C4-2B (cell line): ENCODE data around the gene MAP3K14.
A peak's percentile ranks its signal among the peaks of the same experiment; 100 is the strongest.

Source experiments
- H3K27ac ChIP-seq: fragments of 450-650 bp; 2 replicates; pipeline ENCODE4 v1.5.1; 2017
- ZFX ChIP-seq: fragments of 450-650 bp; IDR thresholded peaks from 2 replicates; pipeline ENCODE4 v1.6.1; 2017
- TF ChIP-seq, protein P1 (sequence below): fragments of 450-650 bp; conservative IDR thresholded peaks from 2 replicates; pipeline ENCODE4 v1.5.1; 2017; ENCODE audit warnings: mild to moderate bottlenecking

MAP3K14 gene

GRCh38 chr17:45319239-45319703, 2.5 kb upstream of the MAP3K14 start:
- TF ChIP-seq, protein P1, sequence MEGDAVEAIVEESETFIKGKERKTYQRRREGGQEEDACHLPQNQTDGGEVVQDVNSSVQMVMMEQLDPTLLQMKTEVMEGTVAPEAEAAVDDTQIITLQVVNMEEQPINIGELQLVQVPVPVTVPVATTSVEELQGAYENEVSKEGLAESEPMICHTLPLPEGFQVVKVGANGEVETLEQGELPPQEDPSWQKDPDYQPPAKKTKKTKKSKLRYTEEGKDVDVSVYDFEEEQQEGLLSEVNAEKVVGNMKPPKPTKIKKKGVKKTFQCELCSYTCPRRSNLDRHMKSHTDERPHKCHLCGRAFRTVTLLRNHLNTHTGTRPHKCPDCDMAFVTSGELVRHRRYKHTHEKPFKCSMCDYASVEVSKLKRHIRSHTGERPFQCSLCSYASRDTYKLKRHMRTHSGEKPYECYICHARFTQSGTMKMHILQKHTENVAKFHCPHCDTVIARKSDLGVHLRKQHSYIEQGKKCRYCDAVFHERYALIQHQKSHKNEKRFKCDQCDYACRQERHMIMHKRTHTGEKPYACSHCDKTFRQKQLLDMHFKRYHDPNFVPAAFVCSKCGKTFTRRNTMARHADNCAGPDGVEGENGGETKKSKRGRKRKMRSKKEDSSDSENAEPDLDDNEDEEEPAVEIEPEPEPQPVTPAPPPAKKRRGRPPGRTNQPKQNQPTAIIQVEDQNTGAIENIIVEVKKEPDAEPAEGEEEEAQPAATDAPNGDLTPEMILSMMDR, result no peak
- no peak for TF ChIP-seq ZFX
- peak overlapping the region; percentile 92 for H3K27ac ChIP-seq

DNA sequence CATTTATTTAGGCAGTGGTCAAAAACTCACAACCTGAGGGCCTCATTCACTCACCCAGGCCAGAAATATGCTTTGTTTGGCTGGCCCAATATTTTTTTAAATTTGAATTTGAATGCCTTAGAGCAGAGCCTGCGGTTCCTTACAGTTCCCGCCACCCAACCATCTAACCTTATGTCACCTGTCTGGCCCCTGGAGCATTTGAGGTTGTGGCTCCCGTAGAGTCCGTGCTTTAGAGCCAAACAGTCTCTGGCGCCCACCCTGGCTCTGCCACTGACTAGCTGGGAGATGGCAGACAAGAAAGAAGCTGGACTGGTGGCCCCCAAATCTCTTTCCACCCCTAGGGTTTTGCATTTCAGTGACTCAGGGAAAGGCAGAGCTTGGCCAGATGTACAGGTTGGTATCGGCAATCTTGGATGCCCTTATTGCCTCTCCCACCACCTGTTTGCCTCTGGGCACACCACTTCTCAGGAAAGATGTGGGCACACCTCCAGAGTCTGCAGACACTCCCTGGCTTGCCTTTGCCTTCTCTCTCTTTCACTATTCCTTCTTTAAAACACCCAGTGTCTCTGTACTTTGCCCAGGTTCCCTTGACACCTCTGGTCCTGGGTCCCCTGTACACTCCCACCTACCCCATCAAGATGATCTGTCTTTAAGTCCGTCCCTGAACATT, 1.9 kb upstream of the MAP3K14 start:
- no peak for TF ChIP-seq ZFX
- TF ChIP-seq, protein P1, result no peak
- H3K27ac ChIP-seq, result peak overlapping the region; percentile 92

- H3K27ac ChIP-seq, result peak overlapping the region; percentile 92
Measured at GRCh38 chr17:45317111-45317928, 500 bp upstream of the MAP3K14 start.

DNA sequence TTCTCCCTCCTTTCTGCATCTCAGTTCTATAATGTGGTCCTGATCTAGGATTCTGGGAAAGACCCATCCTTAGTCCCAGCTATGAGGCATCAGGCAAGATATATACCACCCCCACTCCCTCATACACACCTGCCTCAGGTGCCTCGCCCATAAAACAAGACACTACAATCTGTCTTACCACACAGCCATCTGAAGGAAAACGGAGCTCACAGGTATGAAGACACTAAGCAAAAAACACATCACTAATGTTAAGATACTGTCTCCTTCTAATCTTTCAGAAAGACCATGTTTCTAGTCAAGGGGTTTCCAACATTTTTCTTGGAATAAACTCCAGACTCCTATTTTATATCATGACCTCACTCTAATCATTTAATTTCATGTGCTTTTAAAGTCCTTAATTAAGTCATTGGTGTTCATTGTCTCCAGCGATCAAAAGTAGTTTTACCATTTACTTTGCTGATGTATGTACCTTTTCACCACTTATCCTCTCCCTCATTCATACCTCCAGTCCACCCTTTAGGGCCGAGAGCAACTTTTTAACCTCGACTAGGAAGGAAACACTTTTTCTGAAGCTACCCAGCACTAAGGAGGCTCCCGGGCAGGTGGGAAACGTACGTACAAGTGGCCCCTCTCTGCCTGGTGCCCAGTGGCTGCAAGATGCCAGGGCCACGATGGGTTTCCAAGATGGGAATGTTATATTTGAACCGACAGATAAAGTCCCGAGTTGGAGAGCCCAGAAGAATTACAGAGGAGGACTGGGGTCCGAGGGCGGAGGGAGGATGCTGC, 979 bp downstream of the MAP3K14 start:
- no peak for TF ChIP-seq ZFX
- TF ChIP-seq, protein P1, result no peak
- H3K27ac ChIP-seq, result peak overlapping the region; percentile 92

More at GRCh38 chr17:45317111-45317928, 500 bp upstream of the MAP3K14 start:
- TF ChIP-seq, protein P1, result no peak
- TF ChIP-seq ZFX, result no peak

GRCh38 chr17:45314741-45315647, 1.8 kb downstream of the MAP3K14 start:
- H3K27ac ChIP-seq, result no peak overlapping the region; the same call in 1 of the 2 replicates
- TF ChIP-seq, protein P1, result no peak
- no peak for TF ChIP-seq ZFX

DNA sequence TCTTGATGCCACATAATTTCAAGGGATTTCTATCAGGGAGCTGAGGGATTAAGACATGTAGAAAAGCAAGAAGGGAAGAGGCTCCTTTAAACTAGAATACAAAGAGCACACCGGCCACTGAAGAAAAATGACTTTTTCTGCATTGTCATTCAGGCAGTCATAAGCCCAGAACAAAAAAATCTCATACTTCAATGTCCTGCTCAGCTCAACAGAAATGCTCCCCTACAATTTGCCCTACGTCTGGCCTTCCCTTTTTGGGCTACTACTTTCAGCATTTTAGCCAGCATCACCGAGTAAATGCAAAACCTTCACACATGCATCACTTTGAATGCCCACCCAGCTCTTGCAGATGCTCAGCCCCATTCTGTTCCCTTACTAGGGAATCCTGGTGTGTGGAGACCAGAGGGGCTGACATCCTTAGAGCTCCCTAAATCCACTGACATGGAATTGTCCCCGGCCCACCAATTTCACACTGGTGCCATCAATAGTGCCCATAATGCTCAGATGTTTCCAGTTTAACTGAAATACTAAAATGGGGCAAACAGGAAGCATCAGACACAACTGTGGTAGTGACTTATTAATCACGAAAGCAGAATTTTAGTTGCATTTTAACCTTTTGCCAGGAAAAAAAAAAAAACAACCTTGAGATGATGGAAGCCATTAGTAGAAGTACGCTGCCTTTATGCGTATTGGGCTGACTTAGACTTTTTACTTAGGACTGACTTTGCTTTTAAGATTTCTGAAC, 2.7 kb downstream of the MAP3K14 start:
- TF ChIP-seq ZFX, result no peak
- TF ChIP-seq, protein P1, result no peak
- no peak overlapping the region for H3K27ac ChIP-seq
